ENCODE results near the gene INCENP.
A peak's percentile ranks its signal among the peaks of the same experiment; 100 is the strongest.

INCENP gene

GRCh38 chr11:62105667-62106191 lies 18.1 kb upstream of the INCENP start:
- H3K9ac ChIP-seq (ENCODE audit: low read length) = peak overlapping the region; percentile 44
- peak overlapping the region in 1 of 2 donors; percentile 59 for H3K4me3 ChIP-seq (ENCODE audit: low read depth in 1 of 2, low read length in 2 of 2)

GRCh38 chr11:62108017-62108750 lies 15.6 kb upstream of the INCENP start:
- peaks cover 10% of the 10 kb centered on the region for H3K4me1 ChIP-seq (ENCODE audit: insufficient read depth, low read length)
- H3K9me3 ChIP-seq (ENCODE audit: low read length) = no peaks in the 10 kb centered on the region
- no peak overlapping the region for H3K4me3 ChIP-seq (ENCODE audit: low read depth in 1 of 2, low read length in 2 of 2)
- H3K27me3 ChIP-seq (ENCODE audit: control insufficient read depth in 1 of 2, insufficient read depth in 2 of 2, low read length in 2 of 2) = no peaks in the 10 kb centered on the region
- no peaks in the 10 kb centered on the region for H3K36me3 ChIP-seq (ENCODE audit: insufficient read depth, low read length)
- no peak overlapping the region for H3K27ac ChIP-seq (ENCODE audit: low read depth, low read length)
- H3K9ac ChIP-seq (ENCODE audit: low read length) = no peak overlapping the region

More at GRCh38 chr11:62105667-62106191, 18.1 kb upstream of the INCENP start:
- Histone ChIP-seq H3K27me3 (ENCODE audit: control insufficient read depth in 1 of 2, insufficient read depth in 2 of 2, low read length in 2 of 2) (no peaks in the 10 kb centered on the region), H3K4me1 (ENCODE audit: insufficient read depth, low read length) (peaks cover 10% of the 10 kb centered on the region), H3K27ac (ENCODE audit: low read depth, low read length) (peak overlapping the region; percentile 41), H3K9me3 (ENCODE audit: low read length) (no peaks in the 10 kb centered on the region), H3K36me3 (ENCODE audit: insufficient read depth, low read length) (no peaks in the 10 kb centered on the region)

GRCh38 chr11:62108971-62109404 lies 14.8 kb upstream of the INCENP start:
- Histone ChIP-seq H3K9me3 (ENCODE audit: low read length) (no peaks in the 10 kb centered on the region), H3K4me1 (ENCODE audit: insufficient read depth, low read length) (peaks cover 10% of the 10 kb centered on the region), H3K36me3 (ENCODE audit: insufficient read depth, low read length) (no peaks in the 10 kb centered on the region), H3K27ac (ENCODE audit: low read depth, low read length) (no peak overlapping the region), H3K4me3 (ENCODE audit: low read depth in 1 of 2, low read length in 2 of 2) (no peak overlapping the region), H3K27me3 (ENCODE audit: control insufficient read depth in 1 of 2, insufficient read depth in 2 of 2, low read length in 2 of 2) (no peaks in the 10 kb centered on the region), H3K9ac (ENCODE audit: low read length) (no peak overlapping the region)

- Histone ChIP-seq H3K4me3 (ENCODE audit: low read depth in 1 of 2, low read length in 2 of 2) (no peak overlapping the region), H3K4me1 (ENCODE audit: insufficient read depth, low read length) (no peaks in the 10 kb centered on the region), H3K27ac (ENCODE audit: low read depth, low read length) (no peak overlapping the region), H3K9ac (ENCODE audit: low read length) (no peak overlapping the region), H3K27me3 (ENCODE audit: control insufficient read depth in 1 of 2, insufficient read depth in 2 of 2, low read length in 2 of 2) (no peaks in the 10 kb centered on the region), H3K9me3 (ENCODE audit: low read length) (no peaks in the 10 kb centered on the region), H3K36me3 (ENCODE audit: insufficient read depth, low read length) (no peaks in the 10 kb centered on the region)
Measured at GRCh38 chr11:62115085-62115694, 8.6 kb upstream of the INCENP start.

- Histone ChIP-seq H3K27me3 (ENCODE audit: control insufficient read depth in 1 of 2, insufficient read depth in 2 of 2, low read length in 2 of 2) (no peaks in the 10 kb centered on the region), H3K4me3 (ENCODE audit: low read depth in 1 of 2, low read length in 2 of 2) (no peak overlapping the region), H3K27ac (ENCODE audit: low read depth, low read length) (no peak overlapping the region), H3K9me3 (ENCODE audit: low read length) (no peaks in the 10 kb centered on the region), H3K36me3 (ENCODE audit: insufficient read depth, low read length) (no peaks in the 10 kb centered on the region), H3K4me1 (ENCODE audit: insufficient read depth, low read length) (no peaks in the 10 kb centered on the region), H3K9ac (ENCODE audit: low read length) (no peak overlapping the region)
Measured at GRCh38 chr11:62116451-62116850, 7.4 kb upstream of the INCENP start.

- H3K27me3 ChIP-seq (ENCODE audit: control insufficient read depth in 1 of 2, insufficient read depth in 2 of 2, low read length in 2 of 2) = no peaks in the 10 kb centered on the region
- no peak overlapping the region for H3K4me3 ChIP-seq (ENCODE audit: low read depth in 1 of 2, low read length in 2 of 2)
- H3K27ac ChIP-seq (ENCODE audit: low read depth, low read length) = no peak overlapping the region
- no peaks in the 10 kb centered on the region for H3K9me3 ChIP-seq (ENCODE audit: low read length)
- no peaks in the 10 kb centered on the region for H3K36me3 ChIP-seq (ENCODE audit: insufficient read depth, low read length)
- peaks cover 2% of the 10 kb centered on the region for H3K4me1 ChIP-seq (ENCODE audit: insufficient read depth, low read length)
- H3K9ac ChIP-seq (ENCODE audit: low read length) = no peak overlapping the region
Measured at GRCh38 chr11:62119569-62119968, 4.2 kb upstream of the INCENP start.

GRCh38 chr11:62120001-62120400 lies 3.8 kb upstream of the INCENP start:
- Histone ChIP-seq H3K4me1 (ENCODE audit: insufficient read depth, low read length) (peaks cover 6% of the 10 kb centered on the region), H3K36me3 (ENCODE audit: insufficient read depth, low read length) (no peaks in the 10 kb centered on the region), H3K9me3 (ENCODE audit: low read length) (no peaks in the 10 kb centered on the region), H3K4me3 (ENCODE audit: low read depth in 1 of 2, low read length in 2 of 2) (no peak overlapping the region), H3K27me3 (ENCODE audit: control insufficient read depth in 1 of 2, insufficient read depth in 2 of 2, low read length in 2 of 2) (no peaks in the 10 kb centered on the region), H3K27ac (ENCODE audit: low read depth, low read length) (no peak overlapping the region), H3K9ac (ENCODE audit: low read length) (no peak overlapping the region)

- no peak overlapping the region for H3K9ac ChIP-seq (ENCODE audit: low read length)
- H3K27me3 ChIP-seq (ENCODE audit: control insufficient read depth in 1 of 2, insufficient read depth in 2 of 2, low read length in 2 of 2) = no peaks in the 10 kb centered on the region
- peaks cover 10% of the 10 kb centered on the region for H3K4me1 ChIP-seq (ENCODE audit: insufficient read depth, low read length)
- no peak overlapping the region for H3K4me3 ChIP-seq (ENCODE audit: low read depth in 1 of 2, low read length in 2 of 2)
- H3K36me3 ChIP-seq (ENCODE audit: insufficient read depth, low read length) = no peaks in the 10 kb centered on the region
- H3K9me3 ChIP-seq (ENCODE audit: low read length) = no peaks in the 10 kb centered on the region
- no peak overlapping the region for H3K27ac ChIP-seq (ENCODE audit: low read depth, low read length)
Measured at GRCh38 chr11:62120431-62120830, 3.4 kb upstream of the INCENP start.

GRCh38 chr11:62122076-62122475 lies 1.7 kb upstream of the INCENP start:
- no peak overlapping the region for H3K27ac ChIP-seq (ENCODE audit: low read depth, low read length)
- H3K4me3 ChIP-seq (ENCODE audit: low read depth in 1 of 2, low read length in 2 of 2) = no peak overlapping the region
- H3K9ac ChIP-seq (ENCODE audit: low read length) = no peak overlapping the region
- no peaks in the 10 kb centered on the region for H3K27me3 ChIP-seq (ENCODE audit: control insufficient read depth in 1 of 2, insufficient read depth in 2 of 2, low read length in 2 of 2)
- H3K9me3 ChIP-seq (ENCODE audit: low read length) = no peaks in the 10 kb centered on the region
- peaks cover 10% of the 10 kb centered on the region for H3K4me1 ChIP-seq (ENCODE audit: insufficient read depth, low read length)
- H3K36me3 ChIP-seq (ENCODE audit: insufficient read depth, low read length) = no peaks in the 10 kb centered on the region

GRCh38 chr11:62124186-62125113 lies 639 bp downstream of the INCENP start:
- Histone ChIP-seq H3K4me1 (ENCODE audit: insufficient read depth, low read length) (peaks cover 10% of the 10 kb centered on the region), H3K4me3 (ENCODE audit: low read depth in 1 of 2, low read length in 2 of 2) (peak overlapping the region; percentile 67 to 91), H3K27ac (ENCODE audit: low read depth, low read length) (peak overlapping the region; percentile 58), H3K27me3 (ENCODE audit: control insufficient read depth in 1 of 2, insufficient read depth in 2 of 2, low read length in 2 of 2) (no peaks in the 10 kb centered on the region), H3K36me3 (ENCODE audit: insufficient read depth, low read length) (no peaks in the 10 kb centered on the region), H3K9ac (ENCODE audit: low read length) (peak overlapping the region; percentile 51), H3K9me3 (ENCODE audit: low read length) (no peaks in the 10 kb centered on the region)

GRCh38 chr11:62125316-62125715 lies 1.5 kb downstream of the INCENP start:
- no peak overlapping the region for H3K4me3 ChIP-seq (ENCODE audit: low read depth in 1 of 2, low read length in 2 of 2)
- peaks cover 10% of the 10 kb centered on the region for H3K4me1 ChIP-seq (ENCODE audit: insufficient read depth, low read length)
- no peaks in the 10 kb centered on the region for H3K27me3 ChIP-seq (ENCODE audit: control insufficient read depth in 1 of 2, insufficient read depth in 2 of 2, low read length in 2 of 2)
- no peak overlapping the region for H3K27ac ChIP-seq (ENCODE audit: low read depth, low read length)
- H3K9ac ChIP-seq (ENCODE audit: low read length) = no peak overlapping the region
- H3K9me3 ChIP-seq (ENCODE audit: low read length) = no peaks in the 10 kb centered on the region
- H3K36me3 ChIP-seq (ENCODE audit: insufficient read depth, low read length) = peaks cover 8% of the 10 kb centered on the region
